Stomach (tissue), 4 donors: ENCODE measurements around the gene SLC30A9.

Source experiments
- POLR2A ChIP-seq, 4 donors: fragments of 450-650 bp; IDR thresholded peaks; one replicate each; pipeline ENCODE4 v1.6.1; 2016; ENCODE audit warnings: antibody characterized with exemption in 4 of 4, control low read depth in 2 of 4, mild to moderate bottlenecking in 1 of 4, moderate library complexity in 1 of 4
- TF ChIP-seq, protein P1 (sequence below), 7 experiments: fragments of 450-650 bp in 4 of 7; fragments of 200-600 bp in 3 of 7; sonication (generic) in 3 of 7; IDR thresholded peaks; one replicate each; pipeline ENCODE4 v1.5.1; 2016 to 2019; ENCODE audit warnings: antibody characterized with exemption in 7 of 7, control low read depth in 2 of 7, mild to moderate bottlenecking in 1 of 7

GRCh38 chr4:42008011-42008786 is 17.9 kb downstream of the SLC30A9 start:
- TF ChIP-seq, protein P1, sequence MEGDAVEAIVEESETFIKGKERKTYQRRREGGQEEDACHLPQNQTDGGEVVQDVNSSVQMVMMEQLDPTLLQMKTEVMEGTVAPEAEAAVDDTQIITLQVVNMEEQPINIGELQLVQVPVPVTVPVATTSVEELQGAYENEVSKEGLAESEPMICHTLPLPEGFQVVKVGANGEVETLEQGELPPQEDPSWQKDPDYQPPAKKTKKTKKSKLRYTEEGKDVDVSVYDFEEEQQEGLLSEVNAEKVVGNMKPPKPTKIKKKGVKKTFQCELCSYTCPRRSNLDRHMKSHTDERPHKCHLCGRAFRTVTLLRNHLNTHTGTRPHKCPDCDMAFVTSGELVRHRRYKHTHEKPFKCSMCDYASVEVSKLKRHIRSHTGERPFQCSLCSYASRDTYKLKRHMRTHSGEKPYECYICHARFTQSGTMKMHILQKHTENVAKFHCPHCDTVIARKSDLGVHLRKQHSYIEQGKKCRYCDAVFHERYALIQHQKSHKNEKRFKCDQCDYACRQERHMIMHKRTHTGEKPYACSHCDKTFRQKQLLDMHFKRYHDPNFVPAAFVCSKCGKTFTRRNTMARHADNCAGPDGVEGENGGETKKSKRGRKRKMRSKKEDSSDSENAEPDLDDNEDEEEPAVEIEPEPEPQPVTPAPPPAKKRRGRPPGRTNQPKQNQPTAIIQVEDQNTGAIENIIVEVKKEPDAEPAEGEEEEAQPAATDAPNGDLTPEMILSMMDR (IDR thresholded peaks at IDR 0.05): no peak
- TF ChIP-seq POLR2A (IDR thresholded peaks at IDR 0.05): no peak
